GM21576 (cell line): Measurements from ENCODE around the gene PRR5L.
"Not testable (repeated sequence)": the region's sequence is repeated elsewhere in the genome, so short reads cannot be mapped to it uniquely, and the experiment has no call there.

Source experiments
- ATAC-seq: cut with Tn5 transposase; IDR thresholded peaks from one replicate; pipeline ENCODE4 v1.9.1; 2021; ENCODE audit warnings: mild to moderate bottlenecking, moderate library complexity; ENCODE audit not compliant: unreplicated experiment

Gene PRR5L

GRCh38 chr11:36455658-36456111 lies 159.6 kb downstream of the PRR5L start:
- no peak for ATAC-seq

DNA sequence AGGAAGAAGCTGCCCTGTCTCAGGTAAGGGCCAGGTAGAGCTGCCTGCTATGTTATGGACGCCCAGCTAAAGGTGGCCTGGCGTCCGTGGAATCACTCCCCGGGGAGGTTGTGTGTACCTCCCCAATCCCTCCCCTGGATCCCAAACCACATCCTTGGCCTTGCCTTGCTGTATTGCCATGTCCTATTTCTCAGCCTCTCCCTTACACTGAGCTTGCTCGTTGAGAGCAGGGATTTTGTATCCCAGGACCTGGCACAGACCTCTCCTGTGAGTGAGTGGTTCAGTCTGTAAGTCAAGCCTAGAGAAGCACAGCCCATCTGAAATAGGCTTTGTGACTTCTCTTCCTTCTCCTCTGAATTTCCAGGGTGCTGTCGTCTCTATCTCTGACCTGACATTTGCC lies 160.1 kb downstream of the PRR5L start:
- ATAC-seq: no peak

- ATAC-seq: no peak
These were observed 162.2 kb downstream of the PRR5L start for GRCh38 chr11:36458129-36458915.

- no peak for ATAC-seq
These were observed 163.0 kb downstream of the PRR5L start for GRCh38 chr11:36459046-36459445.

- no peak for ATAC-seq
These were observed 164.1 kb downstream of the PRR5L start for GRCh38 chr11:36460220-36460619.

GRCh38 chr11:36462321-36462720 lies 166.2 kb downstream of the PRR5L start:
- no peak for ATAC-seq

DNA sequence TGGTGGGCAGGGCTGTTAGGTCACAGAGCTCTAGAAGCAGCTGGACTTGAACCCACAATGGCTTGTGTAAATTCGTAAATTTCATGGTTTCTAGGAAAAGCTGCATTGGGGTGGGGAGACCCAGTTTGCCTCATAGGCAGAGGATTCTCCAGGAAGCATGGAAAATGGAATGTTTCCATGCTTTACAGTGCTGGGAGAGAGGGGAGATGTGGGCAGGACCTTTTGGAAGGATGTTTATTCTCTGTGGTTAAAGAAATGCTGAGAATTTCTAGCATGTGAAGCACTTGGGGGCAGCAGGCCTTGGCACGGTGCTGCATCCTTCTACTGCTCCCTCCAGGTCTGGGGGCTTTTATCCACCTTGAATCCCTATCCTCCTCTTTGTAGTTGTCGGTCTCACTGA lies 167.7 kb downstream of the PRR5L start:
- ATAC-seq: no peak

DNA sequence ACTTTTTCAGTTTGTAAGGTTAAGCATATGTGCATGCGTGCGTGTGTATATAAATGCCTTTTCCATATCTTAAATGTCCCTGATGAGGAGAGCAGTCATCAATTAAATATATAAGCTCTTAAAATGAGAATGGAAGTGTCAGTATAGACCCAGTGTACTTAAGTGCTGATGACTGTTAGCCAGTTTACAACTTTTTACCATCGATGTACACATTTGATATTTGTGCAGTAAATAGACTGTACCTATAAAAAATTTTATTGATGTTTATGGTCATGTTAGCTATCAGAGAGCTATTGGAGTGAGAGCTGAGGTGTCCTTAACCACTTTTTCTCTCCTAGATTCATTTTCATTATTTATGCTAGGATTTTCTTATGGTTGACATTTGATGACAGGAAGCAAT lies 168.6 kb downstream of the PRR5L start:
- ATAC-seq: no peak

GRCh38 chr11:36465449-36466163 lies 169.5 kb downstream of the PRR5L start:
- ATAC-seq: no peak

DNA sequence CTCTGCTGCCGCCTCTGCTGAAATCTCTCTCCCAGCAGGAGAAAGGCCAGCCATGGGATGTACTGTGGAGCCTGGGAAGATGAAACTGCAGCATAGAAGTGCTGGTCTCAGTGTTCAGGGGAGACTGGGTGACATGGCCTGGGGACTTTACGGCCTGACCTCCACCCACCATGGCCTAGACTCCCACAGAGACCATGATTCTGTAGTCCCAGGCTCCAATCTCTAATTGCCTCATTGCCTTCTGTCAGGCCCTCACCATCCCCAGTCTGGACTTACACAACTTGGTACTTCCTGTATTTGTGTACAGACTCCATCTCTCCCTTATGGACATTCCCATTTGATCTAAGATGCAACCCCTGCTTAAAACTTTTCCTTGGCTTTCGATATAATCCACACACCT lies 170.9 kb downstream of the PRR5L start:
- ATAC-seq: no peak

GRCh38 chr11:36467916-36468315 lies 171.8 kb downstream of the PRR5L start:
- no peak for ATAC-seq

GRCh38 chr11:36469063-36469462 lies 173.0 kb downstream of the PRR5L start:
- no peak for ATAC-seq

- ATAC-seq: no peak
These were observed 174.1 kb downstream of the PRR5L start for GRCh38 chr11:36469881-36470802.

DNA sequence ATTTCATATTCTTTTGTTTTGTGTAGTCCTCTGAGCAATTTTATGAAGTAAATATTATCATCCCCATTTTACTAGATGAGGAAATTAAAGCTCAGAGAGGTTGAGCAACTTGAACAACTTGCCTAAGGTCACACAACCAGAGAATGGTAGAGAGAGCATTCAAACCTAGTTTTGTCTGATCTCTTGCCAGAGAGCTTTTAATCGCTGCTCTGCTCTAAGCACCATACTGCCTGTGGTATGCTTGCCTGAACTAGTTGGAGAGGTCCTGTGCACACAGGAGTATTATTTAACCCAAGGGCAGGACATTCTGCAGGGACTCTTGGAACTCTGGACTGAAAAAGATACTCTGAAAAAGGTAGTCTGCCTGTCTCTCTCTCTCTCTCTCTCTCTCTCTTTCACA lies 175.5 kb downstream of the PRR5L start:
- no peak for ATAC-seq

DNA sequence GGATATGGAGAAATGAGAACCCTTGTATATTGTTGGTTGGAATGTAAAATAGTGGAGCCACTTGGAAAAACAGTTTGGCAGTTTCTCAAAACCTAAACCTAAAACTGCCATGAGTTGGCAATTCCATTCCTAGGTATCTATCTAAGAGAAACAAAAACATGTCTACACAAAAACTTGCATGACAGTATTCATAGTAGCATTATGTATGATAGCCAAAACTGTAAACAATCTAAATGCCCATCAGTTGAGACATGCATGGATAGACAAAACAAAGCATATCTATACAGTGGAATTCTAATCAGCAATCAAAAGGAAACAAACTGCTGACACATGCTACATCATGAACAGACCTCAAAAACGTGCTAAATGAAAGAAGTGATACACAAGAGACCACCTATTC lies 179.1 kb downstream of the PRR5L start:
- no peak for ATAC-seq

GRCh38 chr11:36478700-36479329 lies 182.7 kb downstream of the PRR5L start:
- ATAC-seq: peak; percentile 47

GRCh38 chr11:36480833-36481232 lies 184.7 kb downstream of the PRR5L start:
- ATAC-seq: no peak

DNA sequence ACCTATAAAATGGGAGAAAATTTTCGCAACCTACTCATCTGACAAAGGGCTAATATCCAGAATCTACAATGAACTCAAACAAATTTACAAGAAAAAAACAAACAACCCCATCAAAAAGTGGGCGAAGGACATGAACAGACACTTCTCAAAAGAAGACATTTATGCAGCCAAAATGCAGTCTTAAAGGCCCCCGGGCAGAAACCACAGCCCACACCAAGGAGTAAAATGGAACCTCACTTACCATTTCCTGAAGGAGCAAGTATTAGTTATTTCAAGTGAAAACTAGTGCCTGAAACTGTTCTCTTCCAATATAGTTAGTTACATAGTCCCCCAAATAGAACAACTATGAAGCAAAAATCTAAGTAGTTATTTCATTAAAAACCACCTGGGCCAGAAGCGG lies 187.0 kb downstream of the PRR5L start:
- not testable (repeated sequence) for ATAC-seq

DNA sequence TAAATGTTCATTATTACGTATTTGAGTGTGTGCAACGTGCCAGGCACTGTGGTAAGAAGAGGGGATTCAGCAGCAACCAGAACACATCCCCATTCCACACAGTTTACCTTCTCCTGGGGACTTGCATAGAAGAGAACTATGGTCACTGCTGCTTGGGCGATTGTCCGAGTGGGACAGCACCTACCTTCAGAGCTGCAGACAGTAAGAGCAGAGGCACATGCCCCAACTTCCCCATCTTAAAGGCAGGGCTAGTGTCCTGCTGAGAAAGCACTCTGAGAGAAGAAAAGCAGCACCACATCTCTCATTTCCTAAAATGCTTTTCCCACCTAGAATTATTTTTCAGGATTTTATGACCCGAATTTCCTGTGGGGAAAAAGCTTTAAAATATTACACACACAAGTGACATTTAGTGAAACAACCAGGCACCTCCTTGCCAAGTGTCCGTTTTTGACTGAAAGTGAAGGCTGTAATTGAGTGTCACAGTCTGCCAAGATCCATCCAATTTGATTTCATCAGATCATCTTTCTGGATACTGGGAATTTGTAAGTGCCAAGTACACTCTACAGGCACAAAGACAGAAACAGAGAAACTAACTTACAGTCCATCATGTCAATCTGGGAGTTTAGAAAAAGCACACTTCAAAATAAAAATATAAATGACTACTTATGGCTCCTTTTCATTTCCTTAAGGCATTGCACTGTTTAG lies 189.4 kb downstream of the PRR5L start:
- ATAC-seq: no peak

DNA sequence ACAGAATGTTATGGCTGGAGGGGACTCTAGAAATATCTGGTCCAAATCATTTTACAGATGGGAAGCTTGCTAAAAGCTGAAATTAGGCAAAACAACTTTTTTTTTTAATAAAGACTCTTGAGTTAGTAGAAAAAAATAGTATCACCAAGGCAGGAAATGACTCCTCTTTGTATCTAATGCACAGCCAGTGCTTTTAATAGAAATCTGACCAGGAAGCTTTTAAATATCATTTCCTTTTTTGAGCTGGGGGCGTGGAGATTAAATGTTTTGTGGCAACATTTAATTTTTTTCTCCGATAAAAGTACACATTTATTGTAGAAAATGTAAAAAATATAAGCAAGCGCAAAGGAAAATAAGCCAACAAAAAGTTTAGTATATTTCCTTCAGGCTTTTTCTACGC lies 191.5 kb downstream of the PRR5L start:
- ATAC-seq: no peak
